GM12874 (cell line): ENCODE measurements around the gene ATP8B4.

Experiments
- TF ChIP-seq, protein P1 (sequence below): IDR thresholded peaks from 2 replicates; pipeline ENCODE4 v1.5.1; 2011; ENCODE audit warnings: low read depth, mild to moderate bottlenecking, control low read depth, low read length, moderate library complexity; ENCODE audit not compliant: insufficient read depth

ATP8B4 gene

GRCh38 chr15:50112488-50113186 is 6.4 kb downstream of the ATP8B4 start:
- TF ChIP-seq, protein P1, sequence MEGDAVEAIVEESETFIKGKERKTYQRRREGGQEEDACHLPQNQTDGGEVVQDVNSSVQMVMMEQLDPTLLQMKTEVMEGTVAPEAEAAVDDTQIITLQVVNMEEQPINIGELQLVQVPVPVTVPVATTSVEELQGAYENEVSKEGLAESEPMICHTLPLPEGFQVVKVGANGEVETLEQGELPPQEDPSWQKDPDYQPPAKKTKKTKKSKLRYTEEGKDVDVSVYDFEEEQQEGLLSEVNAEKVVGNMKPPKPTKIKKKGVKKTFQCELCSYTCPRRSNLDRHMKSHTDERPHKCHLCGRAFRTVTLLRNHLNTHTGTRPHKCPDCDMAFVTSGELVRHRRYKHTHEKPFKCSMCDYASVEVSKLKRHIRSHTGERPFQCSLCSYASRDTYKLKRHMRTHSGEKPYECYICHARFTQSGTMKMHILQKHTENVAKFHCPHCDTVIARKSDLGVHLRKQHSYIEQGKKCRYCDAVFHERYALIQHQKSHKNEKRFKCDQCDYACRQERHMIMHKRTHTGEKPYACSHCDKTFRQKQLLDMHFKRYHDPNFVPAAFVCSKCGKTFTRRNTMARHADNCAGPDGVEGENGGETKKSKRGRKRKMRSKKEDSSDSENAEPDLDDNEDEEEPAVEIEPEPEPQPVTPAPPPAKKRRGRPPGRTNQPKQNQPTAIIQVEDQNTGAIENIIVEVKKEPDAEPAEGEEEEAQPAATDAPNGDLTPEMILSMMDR = no peak

DNA sequence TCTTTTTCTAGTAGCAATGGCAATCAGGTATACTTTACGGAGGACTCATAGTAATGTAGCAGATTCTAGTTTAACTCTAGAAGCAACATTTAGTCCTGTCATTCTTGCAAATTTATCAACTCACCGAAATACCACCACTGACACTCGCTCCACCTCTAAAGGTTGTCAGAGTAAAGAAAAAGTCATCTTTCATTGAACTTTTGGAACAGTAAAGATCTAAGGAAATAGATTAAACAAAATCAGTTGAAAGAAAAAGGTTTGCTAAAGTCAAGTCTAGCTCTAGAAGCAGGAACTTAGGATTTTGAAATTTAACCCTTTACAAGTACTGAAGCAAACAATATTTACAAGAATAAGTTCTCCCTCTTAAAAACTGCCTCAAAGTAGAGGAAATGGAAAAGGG is 8.7 kb downstream of the ATP8B4 start:
- TF ChIP-seq, protein P1 = no peak

DNA sequence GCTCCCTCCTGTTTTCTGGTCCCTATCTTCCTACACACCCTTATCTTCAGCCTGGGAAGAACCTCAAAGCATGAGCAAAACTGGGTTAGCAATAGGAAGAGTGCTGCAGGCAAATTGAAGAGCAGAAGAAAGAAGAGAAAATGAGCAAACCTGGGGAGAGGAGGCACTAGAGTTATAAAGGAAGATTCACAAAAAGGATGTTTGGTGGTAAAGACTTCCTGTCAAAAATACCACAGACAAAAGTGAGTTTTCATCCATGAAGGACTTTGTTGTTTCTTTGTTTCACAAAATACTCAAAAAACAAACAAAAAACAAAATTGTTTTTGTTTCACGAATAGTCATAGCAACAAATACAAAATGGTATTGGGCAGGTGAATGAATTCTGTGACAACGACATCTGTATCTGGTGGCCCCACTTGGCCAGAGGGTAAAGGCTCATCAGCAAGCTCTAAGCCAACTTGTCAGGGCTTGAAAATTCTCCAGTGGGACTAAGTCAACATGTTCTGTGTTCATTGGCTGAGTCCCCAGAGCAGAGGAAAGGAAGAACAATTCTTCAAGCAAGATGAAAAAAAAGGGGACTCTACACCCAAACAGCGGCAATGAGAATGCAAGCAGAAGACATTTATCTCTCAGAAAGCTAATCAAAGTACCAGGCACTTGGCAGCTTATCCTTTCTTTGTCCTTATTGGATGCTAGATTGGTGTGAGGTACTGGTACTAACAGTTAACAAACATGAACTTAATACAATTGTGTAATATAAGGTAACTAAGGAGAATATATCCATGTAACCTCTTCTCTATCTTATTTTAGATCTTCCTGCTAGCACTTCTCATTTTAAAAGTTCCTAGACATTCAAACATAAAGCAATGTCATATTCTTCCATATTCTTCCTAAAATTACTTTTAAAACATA is 9.7 kb downstream of the ATP8B4 start:
- TF ChIP-seq, protein P1 = no peak

DNA sequence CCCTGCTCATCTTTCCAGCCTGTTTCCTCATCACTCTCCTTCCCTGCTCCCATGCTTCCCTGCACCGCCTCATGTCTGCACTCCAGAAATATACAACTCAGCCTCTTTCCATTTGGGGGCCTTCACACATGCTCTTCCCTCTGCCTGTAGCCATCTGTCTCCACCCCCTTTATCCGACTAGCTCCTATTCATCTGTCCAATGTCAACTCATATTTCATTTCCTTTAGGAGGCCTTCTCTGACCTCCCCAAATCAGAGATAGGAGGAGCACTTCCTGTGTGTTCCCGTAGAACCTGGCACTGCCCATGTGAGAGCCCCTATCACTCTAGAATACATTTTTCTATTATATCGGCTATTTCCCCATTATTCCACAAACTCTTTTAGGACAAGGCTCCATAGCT is 10.6 kb downstream of the ATP8B4 start:
- TF ChIP-seq, protein P1 = no peak

DNA sequence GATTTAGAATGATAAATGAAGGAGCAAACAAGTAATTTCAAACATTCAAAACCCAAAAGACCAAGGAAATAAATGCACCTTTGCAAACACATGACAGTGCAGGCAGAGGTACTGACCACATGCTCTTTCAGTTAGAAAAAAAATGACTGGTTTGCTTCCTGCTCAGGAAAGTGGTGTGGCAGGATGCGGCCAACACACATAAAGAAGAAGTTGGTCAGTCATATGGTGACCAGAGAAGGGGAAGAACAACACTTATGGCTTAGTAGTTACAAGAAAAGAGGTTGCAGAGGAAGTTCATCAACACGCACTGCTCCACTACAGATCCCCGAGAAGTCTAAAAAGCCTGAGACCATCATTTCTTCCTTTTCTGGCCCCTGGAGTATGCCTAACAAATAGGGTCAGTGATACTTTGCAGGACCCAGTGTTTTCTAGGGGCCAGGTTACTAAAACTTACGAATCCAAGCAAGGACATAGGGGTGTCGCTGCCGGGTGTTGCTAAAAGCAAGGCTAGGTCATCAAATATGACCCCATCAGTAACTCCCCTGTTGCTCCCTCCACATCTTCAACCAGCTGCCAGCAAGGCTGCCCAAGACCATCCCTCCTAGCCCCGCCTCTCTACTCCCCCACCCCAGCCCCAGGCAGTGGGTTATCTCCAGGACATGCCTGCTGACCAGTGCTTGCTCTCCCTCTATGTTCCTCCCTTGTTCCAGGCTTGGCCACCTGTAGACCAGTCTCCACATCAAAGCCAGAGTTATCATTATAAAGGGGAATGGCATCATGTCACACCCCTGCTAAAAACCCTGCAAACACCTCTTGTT is 11.2 kb downstream of the ATP8B4 start:
- TF ChIP-seq, protein P1 = no peak

GRCh38 chr15:50107157-50107556 is 11.9 kb downstream of the ATP8B4 start:
- TF ChIP-seq, protein P1 = no peak

- TF ChIP-seq, protein P1 = no peak
Measured at GRCh38 chr15:50106457-50106856, 12.6 kb downstream of the ATP8B4 start.
